ENCODE data around the gene TMEM168. TPM values are rescaled to one million over a fixed set of nuclear protein-coding genes. Genes with fewer than 3 reads are reported as not detected.

TMEM168 gene
- total and polyA plus RNA-seq, 4 donors: 7.8 to 58.2 (median 19.7) TPM

DNA sequence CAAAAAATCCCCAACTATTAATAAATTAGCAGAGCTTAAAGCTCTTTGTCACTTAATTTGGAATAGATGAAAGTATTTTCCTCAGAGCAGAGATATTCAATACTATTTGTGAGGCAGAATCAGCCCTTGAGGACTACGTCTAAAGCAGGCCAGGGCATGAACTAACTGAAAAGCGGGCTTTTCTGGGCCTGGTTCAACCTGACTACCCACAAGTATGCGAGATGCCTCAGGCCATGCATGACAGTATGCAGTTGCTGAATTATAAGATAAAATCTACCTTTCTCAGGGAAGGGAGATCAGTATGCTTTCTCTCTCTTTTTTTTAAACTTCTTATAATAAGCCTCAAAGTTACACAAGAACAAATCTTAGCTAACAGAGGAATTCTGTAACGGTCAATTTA, 20.1 kb downstream of the TMEM168 start:
- 95% methylated on average over 4 of the region's 4 CpGs for WGBS, 2 donors
- no peak overlapping the region for H3K4me3 ChIP-seq
- peaks cover 3 to 9% (median 8%) of the 10 kb centered on the region in 4 donors for H3K36me3 ChIP-seq (ENCODE audit: control insufficient read depth in 4 of 4, insufficient read depth in 4 of 4, low read length in 4 of 4)
- TF ChIP-seq CTCF (IDR thresholded peaks at IDR 0.05; ENCODE audit: control extremely low read depth, extremely low read depth): no peak
- no peaks in the 10 kb centered on the region for H3K9me3 ChIP-seq (ENCODE audit: control insufficient read depth in 4 of 4, insufficient read depth in 3 of 4, low read length in 3 of 4)
- DNase-seq: no peak
- no peak overlapping the region for H3K27ac ChIP-seq (ENCODE audit: low read depth in 1 of 2, low read length in 1 of 2)
- H3K4me1 ChIP-seq (ENCODE audit: control insufficient read depth in 5 of 5, insufficient read depth in 5 of 5, low read length in 5 of 5): peaks cover 0 to 3% (median 0%) of the 10 kb centered on the region in 5 donors
- H3K27me3 ChIP-seq (ENCODE audit: control insufficient read depth in 3 of 3, insufficient read depth in 3 of 3, low read length in 2 of 3): no peaks in the 10 kb centered on the region
- H3K9ac ChIP-seq (ENCODE audit: insufficient read depth in 1 of 2, low read length in 2 of 2): no peak overlapping the region
- ATAC-seq (ENCODE audit: insufficient read depth, low FRiP score): no peak

DNA sequence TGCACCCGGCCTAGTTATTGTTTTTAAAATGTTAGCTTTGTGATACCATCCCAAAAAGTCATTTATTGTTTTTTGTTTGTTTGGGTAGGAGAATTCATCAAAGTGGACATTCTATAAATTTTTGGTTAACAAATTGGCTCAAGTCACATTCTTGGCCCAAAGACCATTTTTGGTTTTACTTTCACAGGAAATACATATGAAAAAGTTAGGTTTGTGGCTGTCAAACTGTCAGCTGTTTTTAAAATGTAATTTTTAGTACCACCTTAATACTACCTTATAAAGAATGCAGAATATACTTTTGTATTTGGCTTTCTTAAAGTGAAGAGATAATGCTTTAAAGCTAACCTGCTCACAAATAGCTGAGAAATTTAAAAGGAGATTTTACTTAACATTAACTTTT, 25.1 kb downstream of the TMEM168 start:
- no peak for TF ChIP-seq CTCF (IDR thresholded peaks at IDR 0.05; ENCODE audit: control extremely low read depth, extremely low read depth)
- ATAC-seq (ENCODE audit: insufficient read depth, low FRiP score) (no peak), DNase-seq (no peak)
- no peak overlapping the region for H3K9ac ChIP-seq (ENCODE audit: insufficient read depth in 1 of 2, low read length in 2 of 2)
- H3K27me3 ChIP-seq (ENCODE audit: control insufficient read depth in 3 of 3, insufficient read depth in 3 of 3, low read length in 2 of 3): no peaks in the 10 kb centered on the region
- 93 to 97% methylated on average over 1 of the region's 1 CpG for WGBS, 2 donors
- H3K4me1 ChIP-seq (ENCODE audit: control insufficient read depth in 5 of 5, insufficient read depth in 5 of 5, low read length in 5 of 5): peaks cover 0 to 3% (median 0%) of the 10 kb centered on the region in 5 donors
- H3K4me3 ChIP-seq: no peak overlapping the region
- no peaks in the 10 kb centered on the region for H3K9me3 ChIP-seq (ENCODE audit: control insufficient read depth in 4 of 4, insufficient read depth in 3 of 4, low read length in 3 of 4)
- no peak overlapping the region for H3K27ac ChIP-seq (ENCODE audit: low read depth in 1 of 2, low read length in 1 of 2)
- peaks cover 3 to 7% (median 4%) of the 10 kb centered on the region in 4 donors for H3K36me3 ChIP-seq (ENCODE audit: control insufficient read depth in 4 of 4, insufficient read depth in 4 of 4, low read length in 4 of 4)

- no peaks in the 10 kb centered on the region for H3K4me1 ChIP-seq (ENCODE audit: control insufficient read depth in 5 of 5, insufficient read depth in 5 of 5, low read length in 5 of 5)
- H3K27ac ChIP-seq (ENCODE audit: low read depth in 1 of 2, low read length in 1 of 2): no peak overlapping the region
- no peak for TF ChIP-seq CTCF (IDR thresholded peaks at IDR 0.05; ENCODE audit: control extremely low read depth, extremely low read depth)
- no peaks in the 10 kb centered on the region for H3K27me3 ChIP-seq (ENCODE audit: control insufficient read depth in 3 of 3, insufficient read depth in 3 of 3, low read length in 2 of 3)
- no peak overlapping the region for H3K9ac ChIP-seq (ENCODE audit: insufficient read depth in 1 of 2, low read length in 2 of 2)
- H3K36me3 ChIP-seq (ENCODE audit: control insufficient read depth in 4 of 4, insufficient read depth in 4 of 4, low read length in 4 of 4): peaks cover 3 to 7% (median 4%) of the 10 kb centered on the region in 4 donors
- no peaks in the 10 kb centered on the region for H3K9me3 ChIP-seq (ENCODE audit: control insufficient read depth in 4 of 4, insufficient read depth in 3 of 4, low read length in 3 of 4)
- no peak overlapping the region for H3K4me3 ChIP-seq
- DNase-seq: no peak
- no peak for ATAC-seq (ENCODE audit: insufficient read depth, low FRiP score)
Measured at GRCh38 chr7:112763996-112764395, 26.2 kb downstream of the TMEM168 start.

- Histone ChIP-seq H3K27ac (ENCODE audit: low read depth in 1 of 2, low read length in 1 of 2) (no peak overlapping the region), H3K9me3 (ENCODE audit: control insufficient read depth in 4 of 4, insufficient read depth in 3 of 4, low read length in 3 of 4) (no peaks in the 10 kb centered on the region), H3K9ac (ENCODE audit: insufficient read depth in 1 of 2, low read length in 2 of 2) (no peak overlapping the region), H3K27me3 (ENCODE audit: control insufficient read depth in 3 of 3, insufficient read depth in 3 of 3, low read length in 2 of 3) (no peaks in the 10 kb centered on the region), H3K36me3 (ENCODE audit: control insufficient read depth in 4 of 4, insufficient read depth in 4 of 4, low read length in 4 of 4) (peaks cover 3 to 7% (median 4%) of the 10 kb centered on the region in 4 donors), H3K4me1 (ENCODE audit: control insufficient read depth in 5 of 5, insufficient read depth in 5 of 5, low read length in 5 of 5) (no peaks in the 10 kb centered on the region), H3K4me3 (no peak overlapping the region)
- ATAC-seq (ENCODE audit: insufficient read depth, low FRiP score) (no peak), DNase-seq (no peak)
- WGBS, 2 donors: 81 to 94% methylated on average over 3 of the region's 3 CpGs
- no peak for TF ChIP-seq CTCF (IDR thresholded peaks at IDR 0.05; ENCODE audit: control extremely low read depth, extremely low read depth)
Measured at GRCh38 chr7:112763298-112763697, 26.9 kb downstream of the TMEM168 start.

Data from lung (tissue), 12 donors.